Fibroblast of the conjunctiva (primary cell): ENCODE results near the gene TAOK1.

ENCODE experiments used
- DNase-seq: peaks from one replicate; pipeline ENCODE4 v3.0.0-alpha.2; 2010; ENCODE audit warnings: low read depth

TAOK1 gene

GRCh38 chr17:29595943-29596774, 206.0 kb downstream of the TAOK1 start:
- no peak for DNase-seq

GRCh38 chr17:29596811-29597210, 206.6 kb downstream of the TAOK1 start:
- no peak for DNase-seq

- no peak for DNase-seq
Observed at GRCh38 chr17:29597361-29598172, 207.4 kb downstream of the TAOK1 start.
